A375 (cell line): ENCODE measurements around the gene PPA2. TPM values are rescaled to one million over a fixed set of nuclear protein-coding genes. Genes with fewer than 3 reads are reported as not detected.

Source experiments
- small RNA-seq: library from RNA; depleted of rRNA; stranded (forward); fragments of <200 nt; gene quantifications from one replicate; pipeline ENCODE3, GENCODE V24; 2014
- total RNA-seq: library from RNA; depleted of rRNA; stranded (reverse); fragments of >200 nt; shearing (Covaris generic); gene quantifications from 2 replicates; pipeline ENCODE4 v1.2.3, GENCODE V29; 2014; rRNA removed

The PPA2 gene
- 64.5 and 78.8 TPM in 2 replicates for total RNA-seq

DNA sequence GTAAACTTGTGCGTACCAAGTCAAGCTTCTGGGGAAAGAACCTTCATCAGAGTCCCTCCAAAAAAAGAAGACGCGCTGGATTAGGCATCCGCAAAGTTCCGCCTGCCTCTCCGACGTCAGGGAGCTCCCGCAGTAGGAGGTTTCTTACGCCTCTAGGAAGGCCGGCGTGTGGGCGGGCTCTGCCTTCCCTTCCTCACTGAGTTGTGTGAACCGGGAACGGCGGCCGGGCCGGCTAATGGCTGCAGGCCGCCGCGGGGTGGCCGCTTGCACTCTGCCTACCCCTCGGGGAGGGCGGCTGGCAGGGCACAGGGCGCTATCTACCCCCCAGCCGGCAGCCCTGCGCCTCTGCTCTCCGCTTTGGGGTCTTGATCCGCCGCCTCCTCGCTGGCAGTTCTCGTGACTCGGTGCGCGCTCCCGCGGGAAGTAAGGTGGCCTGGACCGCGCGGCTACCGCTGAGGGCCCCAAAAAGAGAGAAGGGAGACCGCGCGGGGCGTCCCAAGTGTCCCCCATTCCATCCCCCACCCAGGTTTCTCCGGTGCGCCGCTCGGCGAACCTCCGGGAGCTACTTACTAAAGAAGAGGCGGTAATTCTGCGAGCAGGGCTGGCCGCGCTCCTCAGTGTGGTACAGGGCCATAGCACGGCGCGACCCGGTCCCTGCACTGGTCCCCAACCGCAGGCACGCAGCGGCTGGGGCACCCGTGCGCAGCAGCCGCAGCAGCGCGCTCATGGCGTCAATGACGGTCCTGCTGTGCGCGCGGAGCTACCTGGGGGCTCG lies at the start of gene PPA2:
Gene PPA2 (minus strand): TSS at position 739 of the 775 bp plus-strand sequence. CDS start 12 bp downstream, at position 727.

Small RNA genes lying within 50 kb of the gene (small RNA-seq; reads per million reads assigned to genes)
- gene RNU6-553P = not detected

Other genes with a start within 250 kb of the PPA2 start
- not detected in 2 replicates for gene ARHGEF38, start 78.6 kb upstream of the PPA2 start, total RNA-seq
- gene INTS12, start 234.6 kb upstream of the PPA2 start, total RNA-seq = 16.9 and 17.8 TPM in 2 replicates
- gene GSTCD, start 234.7 kb upstream of the PPA2 start, total RNA-seq = 12.8 and 16.4 TPM in 2 replicates